Measurements from ENCODE around the gene PTTG2.

GRCh38 chr4:38002451-38003071, 42.4 kb downstream of the PTTG2 start:
- TF ChIP-seq, protein P1, sequence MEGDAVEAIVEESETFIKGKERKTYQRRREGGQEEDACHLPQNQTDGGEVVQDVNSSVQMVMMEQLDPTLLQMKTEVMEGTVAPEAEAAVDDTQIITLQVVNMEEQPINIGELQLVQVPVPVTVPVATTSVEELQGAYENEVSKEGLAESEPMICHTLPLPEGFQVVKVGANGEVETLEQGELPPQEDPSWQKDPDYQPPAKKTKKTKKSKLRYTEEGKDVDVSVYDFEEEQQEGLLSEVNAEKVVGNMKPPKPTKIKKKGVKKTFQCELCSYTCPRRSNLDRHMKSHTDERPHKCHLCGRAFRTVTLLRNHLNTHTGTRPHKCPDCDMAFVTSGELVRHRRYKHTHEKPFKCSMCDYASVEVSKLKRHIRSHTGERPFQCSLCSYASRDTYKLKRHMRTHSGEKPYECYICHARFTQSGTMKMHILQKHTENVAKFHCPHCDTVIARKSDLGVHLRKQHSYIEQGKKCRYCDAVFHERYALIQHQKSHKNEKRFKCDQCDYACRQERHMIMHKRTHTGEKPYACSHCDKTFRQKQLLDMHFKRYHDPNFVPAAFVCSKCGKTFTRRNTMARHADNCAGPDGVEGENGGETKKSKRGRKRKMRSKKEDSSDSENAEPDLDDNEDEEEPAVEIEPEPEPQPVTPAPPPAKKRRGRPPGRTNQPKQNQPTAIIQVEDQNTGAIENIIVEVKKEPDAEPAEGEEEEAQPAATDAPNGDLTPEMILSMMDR (IDR thresholded peaks at IDR 0.05) = no peak
- no peak for TF ChIP-seq POLR2A (IDR thresholded peaks at IDR 0.05)
